Omental fat pad (tissue), 4 donors: ENCODE results near the gene RAB11FIP4. TPM values are rescaled to one million over a fixed set of nuclear protein-coding genes. Genes with fewer than 3 reads are reported as not detected.

Experiments
- ATAC-seq: fragments of 150-250 bp; one replicate; pipeline ENCODE4 v1.9.1; 2016; ENCODE audit warnings: mild to moderate bottlenecking, moderate library complexity; ENCODE audit not compliant: low FRiP score
- DNase-seq: peaks from one replicate; pipeline ENCODE4 v3.0.0-alpha.2; 2019; ENCODE audit warnings: low spot score
- CTCF ChIP-seq, 3 donors: fragments of 450-650 bp; IDR thresholded peaks; one replicate each; pipeline ENCODE4 v1.5.1; 2016 to 2017; ENCODE audit warnings: antibody characterized with exemption in 3 of 3, mild to moderate bottlenecking in 3 of 3, moderate library complexity in 2 of 3
- small RNA-seq: library from RNA; depleted of rRNA; stranded (forward); fragments of <200 nt; gene quantifications from one replicate; pipeline ENCODE3, GENCODE V24; 2016
- total RNA-seq, 4 donors: library from RNA; depleted of rRNA; stranded (reverse); fragments of >200 nt; gene quantifications; one replicate each; pipeline ENCODE4 v1.1.0, GENCODE V29; 2016

RAB11FIP4 gene
- total RNA-seq, 4 donors from 2014 or later: 2.8 to 12.0 (median 5.7) TPM

GRCh38 chr17:31585280-31585630 lies 193.8 kb downstream of the RAB11FIP4 start:
- no peak for TF ChIP-seq CTCF (IDR thresholded peaks at IDR 0.05)
- DNase-seq (no peak), ATAC-seq (no peak)

GRCh38 chr17:31586946-31587345 lies 195.5 kb downstream of the RAB11FIP4 start:
- DNase-seq (no peak), ATAC-seq (no peak)
- TF ChIP-seq CTCF (IDR thresholded peaks at IDR 0.05): no peak

GRCh38 chr17:31587462-31587861 lies 196.0 kb downstream of the RAB11FIP4 start:
- no peak for DNase-seq
- TF ChIP-seq CTCF (IDR thresholded peaks at IDR 0.05): no peak
- no peak for ATAC-seq

Small RNAs within 50 kb of the gene (small RNA-seq; reads per million reads assigned to genes)
- gene MIR193A (13.3 reads per million, percentile 90 among the genes with 10 or more reads in this experiment), gene MIR4725 (0.52 reads per million), gene RN7SL45P (not detected), gene RN7SL79P (not detected), gene RNU6ATAC7P (not detected)

Other genes with a start within 250 kb of the RAB11FIP4 start
- gene OMG, start 94.4 kb upstream of the RAB11FIP4 start, total RNA-seq: under 1 TPM in 2 of 4 donors, not detected in 2; 0.84 TPM
- gene EVI2B, start 77.6 kb upstream of the RAB11FIP4 start, total RNA-seq: 10 to 100 TPM; 13.5 to 36.9 (median 29.6) TPM
- 10 to 100 TPM; 10.6 to 24.1 (median 18.7) TPM for gene EVI2A, start 70.1 kb upstream of the RAB11FIP4 start, total RNA-seq